Ovary (tissue), 9 donors: ENCODE measurements around the gene NLGN1. TPM values are rescaled to one million over a fixed set of nuclear protein-coding genes. Genes with fewer than 3 reads are reported as not detected.

Experiments
- DNase-seq, 5 donors: peaks; one replicate each; pipeline ENCODE4 v3.0.0-alpha.2; 2019 to 2020
- H3K27ac ChIP-seq, 2 donors: fragments of 200-600 bp; one replicate each; pipeline versions ENCODE4 v1.5.1 to v1.8.0; 2019 to 2022
- H3K27me3 ChIP-seq: fragments of 200-600 bp; one replicate; pipeline ENCODE4 v1.8.0; 2022
- H3K36me3 ChIP-seq: fragments of 200-600 bp; sonication (generic); one replicate; pipeline ENCODE4 v1.5.1; 2019
- H3K4me1 ChIP-seq: one replicate; pipeline ENCODE4 v1.8.1; 2013; ENCODE audit warnings: mild to moderate bottlenecking, moderate library complexity; ENCODE audit not compliant: insufficient read depth
- H3K4me3 ChIP-seq: fragments of 200-600 bp; sonication (generic); one replicate; pipeline ENCODE4 v1.5.1; 2017
- H3K9me3 ChIP-seq, 2 donors: fragments of 200-600 bp in 1 of 2; sonication (generic) in 1 of 2; one replicate each; pipeline versions ENCODE4 v1.5.1 to v1.8.1; 2013 to 2019; ENCODE audit warnings: mild to moderate bottlenecking in 1 of 2, moderate library complexity in 1 of 2
- EP300 ChIP-seq: sonication (generic); formaldehyde crosslinking; IDR thresholded peaks from one replicate; pipeline ENCODE4 v1.6.1; 2017; ENCODE audit warnings: antibody characterized with exemption
- POLR2A ChIP-seq: fragments of 450-650 bp; IDR thresholded peaks from one replicate; pipeline ENCODE4 v1.6.1; 2017; ENCODE audit warnings: antibody characterized with exemption, mild to moderate bottlenecking, moderate library complexity
- WGBS, 3 donors: extraction: QIAGEN DNeasy Blood & Tissue Kit in 1 of 3; methylation state at CpG; one replicate each; pipeline versions ENCODE4 v1.1.5 to v1.1.7; 2013 to 2017; 5-methylcytosine and 5-hydroxymethylcytosine counted together
- intact Hi-C, 4 donors: fragments of 100-400 bp; cut with DNase I; formaldehyde crosslinking; loops; one replicate each; pipeline versions ENCODE4 v1.11.0 to v1.15.1; 2022 to 2023
- polyA plus RNA-seq, 2 donors: library from polyadenylated mRNA; stranded (reverse); fragments of 200-250 nt in 1 of 2; fragments of 350-450 nt in 1 of 2; fragmentation: Illumina TruSeq in 1 of 2; extraction: RNeasy Lipid Tissue Mini Kit (QIAGEN cat#74804) in 1 of 2; gene quantifications; one replicate each; pipeline ENCODE4 v1.2.3, GENCODE V29; 2013 to 2014
- small RNA-seq: library from RNA; depleted of rRNA; stranded (forward); fragments of <200 nt; gene quantifications from one replicate; pipeline ENCODE3, GENCODE V24; 2016
- total RNA-seq, 7 donors: library from RNA; depleted of rRNA in 2 of 7; stranded (reverse); fragments of >200 nt in 2 of 7; fragmentation: NEBNext Ultra II Directional in 3 of 7; extraction: Animal tissue kit (Norgen Biotek cat#: 25700) in 3 of 7; gene quantifications; one replicate each; pipeline versions ENCODE4 v1.1.0 to v1.2.4, GENCODE V29; 2016 to 2023
- TF ChIP-seq, protein P1 (sequence below), 3 donors: fragments of 450-650 bp in 2 of 3; fragments of 200-600 bp in 1 of 3; IDR thresholded peaks; one replicate each; pipeline versions ENCODE4 v1.5.1 to v1.8.0; 2016 to 2022; ENCODE audit warnings: antibody characterized with exemption in 3 of 3, mild to moderate bottlenecking in 1 of 3
- donor health status: DM: no; HTN: no; CAD: no; lungs with moderate emphysema.
- donor health status: DM: no; HTN: no; CAD: no.
- donor health status: Bipolar disorder and iron deficiency.
- donor health status: DM: yes; HTN: yes; CAD: no.
- donor health status: DM: no; HTN: no; CAD: no.
- donor health status: DM: yes; HTN: yes; CAD: no.

Gene NLGN1
- total and polyA plus RNA-seq, 9 donors, result 1.2 to 7.7 (median 4.6) TPM

DNA sequence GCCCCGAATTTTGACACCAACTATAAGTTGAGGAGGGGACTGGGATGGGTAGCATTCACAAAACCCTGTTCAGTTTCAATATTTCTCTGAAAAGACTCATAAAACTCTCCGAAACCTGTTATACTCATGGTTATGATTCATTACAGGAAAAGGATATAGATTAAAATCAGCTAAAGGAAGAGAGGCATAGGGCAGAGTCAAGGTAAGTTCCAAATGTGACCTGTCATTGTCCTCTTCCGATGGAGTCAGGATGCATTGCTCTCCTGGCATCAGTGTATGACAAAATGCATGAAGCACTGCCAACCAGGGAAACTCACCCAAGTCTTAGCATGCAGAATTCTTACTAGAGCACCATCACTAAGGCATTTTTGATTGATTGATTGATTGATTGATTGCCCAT lies 936.6 kb downstream of the NLGN1 start:
- H3K4me1 ChIP-seq, result no peaks in the 10 kb centered on the region
- intact Hi-C loops, result no loop called here
- 90 to 96% (median 91%) methylated on average over 3 of the region's 3 CpGs for WGBS, 3 donors
- no peak for DNase-seq
- no peaks in the 10 kb centered on the region for H3K9me3 ChIP-seq
- TF ChIP-seq EP300 (no peak), POLR2A (no peak)
- TF ChIP-seq, protein P1, sequence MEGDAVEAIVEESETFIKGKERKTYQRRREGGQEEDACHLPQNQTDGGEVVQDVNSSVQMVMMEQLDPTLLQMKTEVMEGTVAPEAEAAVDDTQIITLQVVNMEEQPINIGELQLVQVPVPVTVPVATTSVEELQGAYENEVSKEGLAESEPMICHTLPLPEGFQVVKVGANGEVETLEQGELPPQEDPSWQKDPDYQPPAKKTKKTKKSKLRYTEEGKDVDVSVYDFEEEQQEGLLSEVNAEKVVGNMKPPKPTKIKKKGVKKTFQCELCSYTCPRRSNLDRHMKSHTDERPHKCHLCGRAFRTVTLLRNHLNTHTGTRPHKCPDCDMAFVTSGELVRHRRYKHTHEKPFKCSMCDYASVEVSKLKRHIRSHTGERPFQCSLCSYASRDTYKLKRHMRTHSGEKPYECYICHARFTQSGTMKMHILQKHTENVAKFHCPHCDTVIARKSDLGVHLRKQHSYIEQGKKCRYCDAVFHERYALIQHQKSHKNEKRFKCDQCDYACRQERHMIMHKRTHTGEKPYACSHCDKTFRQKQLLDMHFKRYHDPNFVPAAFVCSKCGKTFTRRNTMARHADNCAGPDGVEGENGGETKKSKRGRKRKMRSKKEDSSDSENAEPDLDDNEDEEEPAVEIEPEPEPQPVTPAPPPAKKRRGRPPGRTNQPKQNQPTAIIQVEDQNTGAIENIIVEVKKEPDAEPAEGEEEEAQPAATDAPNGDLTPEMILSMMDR (IDR thresholded peaks at IDR 0.05), result no peak
- H3K27ac ChIP-seq, result no peak overlapping the region
- no peak overlapping the region for H3K4me3 ChIP-seq
- H3K27me3 ChIP-seq, result no peaks in the 10 kb centered on the region
- no peaks in the 10 kb centered on the region for H3K36me3 ChIP-seq

DNA sequence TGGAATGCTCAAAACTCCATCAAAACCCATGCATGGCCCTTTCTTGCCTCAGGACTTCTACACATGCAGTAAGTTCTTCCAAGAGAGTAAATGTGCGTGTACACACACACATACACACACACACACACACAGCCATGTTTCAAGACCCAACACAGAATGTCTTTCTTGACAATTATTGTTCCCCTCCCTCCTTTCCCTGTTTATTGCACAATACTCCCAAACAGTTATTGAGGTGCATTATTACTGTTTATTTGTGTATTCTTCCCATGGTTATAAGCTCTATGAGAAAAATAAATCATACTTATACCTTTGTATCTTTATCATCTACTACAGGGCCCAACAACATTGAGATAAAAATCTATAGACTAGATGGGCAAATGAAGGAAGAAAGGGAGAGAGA lies 937.8 kb downstream of the NLGN1 start:
- intact Hi-C loops, result no loop called here
- H3K9me3 ChIP-seq, result no peaks in the 10 kb centered on the region
- H3K4me3 ChIP-seq, result no peak overlapping the region
- 88 to 100% (median 97%) methylated on average over 1 of the region's 1 CpG for WGBS, 3 donors
- no peak for DNase-seq
- no peak overlapping the region for H3K27ac ChIP-seq
- TF ChIP-seq POLR2A (no peak), EP300 (no peak)
- TF ChIP-seq, protein P1 (IDR thresholded peaks at IDR 0.05), result no peak
- H3K27me3 ChIP-seq, result no peaks in the 10 kb centered on the region
- no peaks in the 10 kb centered on the region for H3K36me3 ChIP-seq
- no peaks in the 10 kb centered on the region for H3K4me1 ChIP-seq

DNA sequence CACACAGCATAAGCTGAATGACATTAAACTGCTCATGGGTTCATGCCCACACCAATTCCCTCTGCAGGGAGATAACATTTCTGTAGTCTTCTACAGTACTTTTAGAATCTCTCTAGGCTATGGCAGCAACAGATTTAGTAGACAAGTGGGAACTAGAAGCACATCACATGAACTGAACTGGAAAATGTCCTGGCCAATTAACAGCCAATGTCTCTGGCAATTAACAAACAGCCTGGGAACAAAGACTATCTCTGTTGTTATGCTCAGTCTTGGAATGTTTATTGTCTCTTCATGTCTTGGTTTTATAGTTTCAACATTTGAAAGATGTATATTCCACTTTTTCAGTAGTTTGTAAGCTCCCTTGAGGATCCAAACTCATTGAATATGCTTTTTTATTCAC lies 938.4 kb downstream of the NLGN1 start:
- no peaks in the 10 kb centered on the region for H3K36me3 ChIP-seq
- H3K27me3 ChIP-seq, result no peaks in the 10 kb centered on the region
- TF ChIP-seq EP300, result no peak
- TF ChIP-seq, protein P1 (IDR thresholded peaks at IDR 0.05), result no peak
- TF ChIP-seq POLR2A, result no peak
- no peak for DNase-seq
- no peaks in the 10 kb centered on the region for H3K4me1 ChIP-seq
- H3K4me3 ChIP-seq, result no peak overlapping the region
- H3K9me3 ChIP-seq, result no peaks in the 10 kb centered on the region
- intact Hi-C loops, result no loop called here
- H3K27ac ChIP-seq, result no peak overlapping the region

Small RNAs within 50 kb of the gene (small RNA-seq; reads per million reads assigned to genes)
- not detected for gene RN7SKP234
